HepG2 (cell line): Measurements from ENCODE around the gene CFAP43. TPM values are rescaled to one million over a fixed set of nuclear protein-coding genes. Genes with fewer than 3 reads are reported as not detected.

ENCODE experiments used
- MED13 ChIP-seq: sonication (generic); formaldehyde crosslinking; IDR thresholded peaks from 2 replicates; pipeline ENCODE4 v1.5.0; 2020; ENCODE audit warnings: missing genetic modification reagents
- RBM39 ChIP-seq: fragments of 200-400 bp; formaldehyde crosslinking; IDR thresholded peaks from one replicate; pipeline ENCODE4 v1.6.1; 2018; ENCODE audit warnings: antibody characterized with exemption, mild to moderate bottlenecking, low read depth, low read length; ENCODE audit not compliant: poor library complexity, severe bottlenecking
- SIN3A ChIP-seq: IDR thresholded peaks from 2 replicates; pipeline ENCODE4 v1.6.1; 2011; ENCODE audit warnings: low read depth, mild to moderate bottlenecking, control low read depth, low read length, borderline replicate concordance
- SRY ChIP-seq: sonication (generic); formaldehyde crosslinking; IDR thresholded peaks from 2 replicates; pipeline ENCODE4 v1.8.0; 2022; ENCODE audit warnings: mild to moderate bottlenecking, missing genetic modification reagents
- TMF1 ChIP-seq: sonication (generic); formaldehyde crosslinking; IDR thresholded peaks from 2 replicates; pipeline ENCODE4 v1.8.1; 2022; ENCODE audit warnings: low read depth, missing genetic modification reagents
- ZFP82 ChIP-seq: sonication (generic); formaldehyde crosslinking; IDR thresholded peaks from 2 replicates; pipeline ENCODE4 v1.5.1; 2020; ENCODE audit warnings: mild to moderate bottlenecking, missing genetic modification reagents, borderline replicate concordance
- ZNF350 ChIP-seq: sonication (generic); formaldehyde crosslinking; IDR thresholded peaks from 2 replicates; pipeline ENCODE4 v1.4.0; 2020; ENCODE audit warnings: mild to moderate bottlenecking, low read depth, missing genetic modification reagents, borderline replicate concordance
- ZNF670 ChIP-seq: sonication (generic); formaldehyde crosslinking; IDR thresholded peaks from 2 replicates; pipeline ENCODE4 v1.8.0; 2022; ENCODE audit warnings: mild to moderate bottlenecking, missing genetic modification reagents, borderline replicate concordance
- ZNF747 ChIP-seq: sonication (generic); formaldehyde crosslinking; IDR thresholded peaks from 2 replicates; pipeline ENCODE4 v1.8.1; 2023; ENCODE audit warnings: missing genetic modification reagents, mild to moderate bottlenecking, borderline replicate concordance
- polyA plus RNA-seq, 8 experiments: library from polyadenylated mRNA; depleted of rRNA in 3 of 8; stranded (reverse) in 7 of 8; unstranded in 1 of 8; fragments of >200 nt; fragmentation: Illumina TruSeq in 4 of 8; extraction: Trizol in 4 of 8; gene quantifications; 2 replicates each; pipeline versions ENCODE4 v1.2.1 to v1.2.3, GENCODE V29; 2011 to 2016; ENCODE audit warnings: low read depth in 4 of 8, missing spikeins in 1 of 8, mixed read lengths in 1 of 8; ENCODE audit not compliant: insufficient read depth in 1 of 8
- total RNA-seq, 5 experiments: library from RNA; depleted of rRNA; stranded (reverse); fragments of >200 nt; fragmentation: Illumina TruSeq; extraction: Trizol; gene quantifications; 2 replicates each; pipeline ENCODE4 v1.2.3, GENCODE V29; 2016; ENCODE audit warnings: low read depth in 1 of 5
- TF ChIP-seq, protein P1 (sequence below): sonication (generic); formaldehyde crosslinking; IDR thresholded peaks from 2 replicates; pipeline ENCODE4 v1.4.0; 2020; ENCODE audit warnings: mild to moderate bottlenecking, low read depth, missing genetic modification reagents
- TF ChIP-seq, protein P2 (sequence below): sonication (generic); formaldehyde crosslinking; IDR thresholded peaks from 2 replicates; pipeline ENCODE4 v1.4.0; 2020; ENCODE audit warnings: missing genetic modification reagents, low read depth, mild to moderate bottlenecking, borderline replicate concordance
- TF ChIP-seq, protein P3 (sequence below): sonication (generic); formaldehyde crosslinking; IDR thresholded peaks from 2 replicates; pipeline ENCODE4 v1.4.0; 2020; ENCODE audit warnings: missing genetic modification reagents
- TF ChIP-seq, protein P4 (sequence below): sonication (generic); formaldehyde crosslinking; IDR thresholded peaks from 2 replicates; pipeline ENCODE4 v1.4.0; 2020; ENCODE audit warnings: missing genetic modification reagents, borderline replicate concordance
- TF ChIP-seq, protein P5 (sequence below): IDR thresholded peaks from 2 replicates; pipeline ENCODE4 v1.6.1; 2016; ENCODE audit warnings: low read depth
- TF ChIP-seq, protein P6 (sequence below): conservative IDR thresholded peaks from 2 replicates; pipeline ENCODE4 v1.6.1; 2018; ENCODE audit warnings: missing genetic modification reagents

CFAP43 gene
- total and polyA plus RNA-seq, 2 of the 13 experiments (the other 11 are each of a cell fraction or from before 2014, with no cell fraction given): 0.24 to 0.38 TPM

DNA sequence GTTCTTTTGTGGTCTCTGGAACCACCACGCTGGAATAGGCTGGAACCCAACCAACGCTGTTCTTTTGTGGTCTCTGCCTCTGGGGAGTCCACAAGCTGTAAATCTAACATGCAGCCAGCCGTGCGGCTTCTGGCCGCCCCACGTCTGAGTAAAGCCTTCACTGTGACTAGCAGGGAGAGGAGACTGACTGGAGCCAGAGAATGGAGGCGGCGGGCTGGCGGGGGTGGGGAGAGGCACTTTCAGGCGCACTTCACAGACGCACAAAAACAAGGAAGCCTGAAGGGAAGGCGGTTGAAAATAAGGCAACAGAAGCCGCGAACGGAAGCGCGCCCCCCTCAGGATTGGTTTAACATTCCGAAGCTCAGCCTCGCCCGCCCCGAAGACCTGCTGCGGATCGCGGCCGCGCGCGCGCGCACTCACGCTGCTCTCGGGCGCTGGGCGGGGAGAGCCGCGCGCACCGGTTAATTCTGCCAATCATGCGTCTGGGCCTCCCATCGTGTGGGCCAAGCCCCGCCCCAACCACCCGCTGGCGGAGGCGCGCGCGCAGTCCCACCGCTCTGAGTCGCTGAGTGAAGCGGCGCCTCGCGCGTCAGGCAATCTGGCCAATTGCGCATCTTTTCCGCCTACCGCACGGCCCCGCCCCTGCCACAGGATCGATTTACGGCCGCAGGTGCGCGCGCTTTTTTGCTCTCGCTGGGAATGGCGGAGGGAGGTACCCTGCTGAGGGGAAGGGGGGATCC is 110.5 kb downstream of the CFAP43 start, which contains the start of gene SFR1 (continued):
- TF ChIP-seq, protein P1, sequence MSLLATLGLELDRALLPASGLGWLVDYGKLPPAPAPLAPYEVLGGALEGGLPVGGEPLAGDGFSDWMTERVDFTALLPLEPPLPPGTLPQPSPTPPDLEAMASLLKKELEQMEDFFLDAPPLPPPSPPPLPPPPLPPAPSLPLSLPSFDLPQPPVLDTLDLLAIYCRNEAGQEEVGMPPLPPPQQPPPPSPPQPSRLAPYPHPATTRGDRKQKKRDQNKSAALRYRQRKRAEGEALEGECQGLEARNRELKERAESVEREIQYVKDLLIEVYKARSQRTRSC (CRISPR knock-in tag): no peak
- TF ChIP-seq RBM39 (peak; percentile 67), ZNF670 (CRISPR knock-in tag) (peak; percentile 85), MED13 (CRISPR knock-in tag) (0 out of 2 replicates have a peak, but pooled peaks have one; percentile 35), TMF1 (CRISPR knock-in tag) (0 out of 2 replicates have a peak, but pooled peaks have one; percentile 38), SIN3A (peak; percentile 87; the same call in 1 of the 2 replicates), ZFP82 (peak; percentile 66; the same call in 1 of the 2 replicates), SRY (CRISPR knock-in tag) (peak; percentile 86; the same call in 1 of the 2 replicates), ZNF747 (no peak), ZNF350 (CRISPR knock-in tag) (peak; percentile 89; the same call in 1 of the 2 replicates)
- TF ChIP-seq, protein P2, sequence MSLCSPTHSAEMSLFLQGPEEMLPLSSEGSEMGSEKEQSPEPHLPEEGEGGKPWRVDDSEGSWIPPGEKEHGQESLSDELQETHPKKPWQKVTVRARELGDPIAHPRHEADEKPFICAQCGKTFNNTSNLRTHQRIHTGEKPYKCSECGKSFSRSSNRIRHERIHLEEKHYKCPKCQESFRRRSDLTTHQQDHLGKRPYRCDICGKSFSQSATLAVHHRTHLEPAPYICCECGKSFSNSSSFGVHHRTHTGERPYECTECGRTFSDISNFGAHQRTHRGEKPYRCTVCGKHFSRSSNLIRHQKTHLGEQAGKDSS: peak; percentile 56; the same call in 1 of the 2 replicates
- TF ChIP-seq, protein P3, sequence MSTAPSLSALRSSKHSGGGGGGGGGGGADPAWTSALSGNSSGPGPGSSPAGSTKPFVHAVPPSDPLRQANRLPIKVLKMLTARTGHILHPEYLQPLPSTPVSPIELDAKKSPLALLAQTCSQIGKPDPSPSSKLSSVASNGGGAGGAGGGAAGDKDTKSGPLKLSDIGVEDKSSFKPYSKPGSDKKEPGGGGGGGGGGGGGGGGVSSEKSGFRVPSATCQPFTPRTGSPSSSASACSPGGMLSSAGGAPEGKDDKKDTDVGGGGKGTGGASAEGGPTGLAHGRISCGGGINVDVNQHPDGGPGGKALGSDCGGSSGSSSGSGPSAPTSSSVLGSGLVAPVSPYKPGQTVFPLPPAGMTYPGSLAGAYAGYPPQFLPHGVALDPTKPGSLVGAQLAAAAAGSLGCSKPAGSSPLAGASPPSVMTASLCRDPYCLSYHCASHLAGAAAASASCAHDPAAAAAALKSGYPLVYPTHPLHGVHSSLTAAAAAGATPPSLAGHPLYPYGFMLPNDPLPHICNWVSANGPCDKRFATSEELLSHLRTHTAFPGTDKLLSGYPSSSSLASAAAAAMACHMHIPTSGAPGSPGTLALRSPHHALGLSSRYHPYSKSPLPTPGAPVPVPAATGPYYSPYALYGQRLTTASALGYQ (CRISPR knock-in tag): 0 out of 2 replicates have a peak, but pooled peaks have one; percentile 31
- TF ChIP-seq, protein P4, sequence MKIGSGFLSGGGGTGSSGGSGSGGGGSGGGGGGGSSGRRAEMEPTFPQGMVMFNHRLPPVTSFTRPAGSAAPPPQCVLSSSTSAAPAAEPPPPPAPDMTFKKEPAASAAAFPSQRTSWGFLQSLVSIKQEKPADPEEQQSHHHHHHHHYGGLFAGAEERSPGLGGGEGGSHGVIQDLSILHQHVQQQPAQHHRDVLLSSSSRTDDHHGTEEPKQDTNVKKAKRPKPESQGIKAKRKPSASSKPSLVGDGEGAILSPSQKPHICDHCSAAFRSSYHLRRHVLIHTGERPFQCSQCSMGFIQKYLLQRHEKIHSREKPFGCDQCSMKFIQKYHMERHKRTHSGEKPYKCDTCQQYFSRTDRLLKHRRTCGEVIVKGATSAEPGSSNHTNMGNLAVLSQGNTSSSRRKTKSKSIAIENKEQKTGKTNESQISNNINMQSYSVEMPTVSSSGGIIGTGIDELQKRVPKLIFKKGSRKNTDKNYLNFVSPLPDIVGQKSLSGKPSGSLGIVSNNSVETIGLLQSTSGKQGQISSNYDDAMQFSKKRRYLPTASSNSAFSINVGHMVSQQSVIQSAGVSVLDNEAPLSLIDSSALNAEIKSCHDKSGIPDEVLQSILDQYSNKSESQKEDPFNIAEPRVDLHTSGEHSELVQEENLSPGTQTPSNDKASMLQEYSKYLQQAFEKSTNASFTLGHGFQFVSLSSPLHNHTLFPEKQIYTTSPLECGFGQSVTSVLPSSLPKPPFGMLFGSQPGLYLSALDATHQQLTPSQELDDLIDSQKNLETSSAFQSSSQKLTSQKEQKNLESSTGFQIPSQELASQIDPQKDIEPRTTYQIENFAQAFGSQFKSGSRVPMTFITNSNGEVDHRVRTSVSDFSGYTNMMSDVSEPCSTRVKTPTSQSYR: peak; percentile 20; the same call in 1 of the 2 replicates
- TF ChIP-seq, protein P5, sequence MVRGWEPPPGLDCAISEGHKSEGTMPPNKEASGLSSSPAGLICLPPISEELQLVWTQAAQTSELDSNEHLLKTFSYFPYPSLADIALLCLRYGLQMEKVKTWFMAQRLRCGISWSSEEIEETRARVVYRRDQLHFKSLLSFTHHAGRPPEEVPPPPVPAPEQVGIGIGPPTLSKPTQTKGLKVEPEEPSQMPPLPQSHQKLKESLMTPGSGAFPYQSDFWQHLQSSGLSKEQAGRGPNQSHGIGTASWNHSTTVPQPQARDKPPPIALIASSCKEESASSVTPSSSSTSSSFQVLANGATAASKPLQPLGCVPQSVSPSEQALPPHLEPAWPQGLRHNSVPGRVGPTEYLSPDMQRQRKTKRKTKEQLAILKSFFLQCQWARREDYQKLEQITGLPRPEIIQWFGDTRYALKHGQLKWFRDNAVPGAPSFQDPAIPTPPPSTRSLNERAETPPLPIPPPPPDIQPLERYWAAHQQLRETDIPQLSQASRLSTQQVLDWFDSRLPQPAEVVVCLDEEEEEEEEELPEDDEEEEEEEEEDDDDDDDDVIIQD (CRISPR knock-in tag): peak; percentile 73
- TF ChIP-seq, protein P6, sequence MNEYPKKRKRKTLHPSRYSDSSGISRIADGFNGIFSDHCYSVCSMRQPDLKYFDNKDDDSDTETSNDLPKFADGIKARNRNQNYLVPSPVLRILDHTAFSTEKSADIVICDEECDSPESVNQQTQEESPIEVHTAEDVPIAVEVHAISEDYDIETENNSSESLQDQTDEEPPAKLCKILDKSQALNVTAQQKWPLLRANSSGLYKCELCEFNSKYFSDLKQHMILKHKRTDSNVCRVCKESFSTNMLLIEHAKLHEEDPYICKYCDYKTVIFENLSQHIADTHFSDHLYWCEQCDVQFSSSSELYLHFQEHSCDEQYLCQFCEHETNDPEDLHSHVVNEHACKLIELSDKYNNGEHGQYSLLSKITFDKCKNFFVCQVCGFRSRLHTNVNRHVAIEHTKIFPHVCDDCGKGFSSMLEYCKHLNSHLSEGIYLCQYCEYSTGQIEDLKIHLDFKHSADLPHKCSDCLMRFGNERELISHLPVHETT (CRISPR knock-in tag): no peak
